Measurements from ENCODE around the gene TYW3.

Gene TYW3

GRCh38 chr1:74732960-74733603 lies at the start of gene TYW3, which contains the start of gene CRYZ (continued):
- TF ChIP-seq ZNF184 (tag by site-specific recombination; IDR thresholded peaks at IDR 0.05): no peak
- TF ChIP-seq ZEB2 (tag by site-specific recombination; IDR thresholded peaks at IDR 0.05): peak; percentile 68; the same call in 1 of the 2 replicates
- peak; percentile 65 for TF ChIP-seq IKZF3 (tag by site-specific recombination; IDR thresholded peaks at IDR 0.05)
- TF ChIP-seq REST (tag by site-specific recombination; IDR thresholded peaks at IDR 0.05): peak; percentile 16; the same call in 1 of the 2 replicates
- TF ChIP-seq ZNF114 (tag by site-specific recombination; IDR thresholded peaks at IDR 0.05): no peak
- no peak for TF ChIP-seq ZNF701 (tag by site-specific recombination; IDR thresholded peaks at IDR 0.05)
- peak; percentile 47 for TF ChIP-seq KLF10 (tag by site-specific recombination; IDR thresholded peaks at IDR 0.05)
- TF ChIP-seq, protein P1, sequence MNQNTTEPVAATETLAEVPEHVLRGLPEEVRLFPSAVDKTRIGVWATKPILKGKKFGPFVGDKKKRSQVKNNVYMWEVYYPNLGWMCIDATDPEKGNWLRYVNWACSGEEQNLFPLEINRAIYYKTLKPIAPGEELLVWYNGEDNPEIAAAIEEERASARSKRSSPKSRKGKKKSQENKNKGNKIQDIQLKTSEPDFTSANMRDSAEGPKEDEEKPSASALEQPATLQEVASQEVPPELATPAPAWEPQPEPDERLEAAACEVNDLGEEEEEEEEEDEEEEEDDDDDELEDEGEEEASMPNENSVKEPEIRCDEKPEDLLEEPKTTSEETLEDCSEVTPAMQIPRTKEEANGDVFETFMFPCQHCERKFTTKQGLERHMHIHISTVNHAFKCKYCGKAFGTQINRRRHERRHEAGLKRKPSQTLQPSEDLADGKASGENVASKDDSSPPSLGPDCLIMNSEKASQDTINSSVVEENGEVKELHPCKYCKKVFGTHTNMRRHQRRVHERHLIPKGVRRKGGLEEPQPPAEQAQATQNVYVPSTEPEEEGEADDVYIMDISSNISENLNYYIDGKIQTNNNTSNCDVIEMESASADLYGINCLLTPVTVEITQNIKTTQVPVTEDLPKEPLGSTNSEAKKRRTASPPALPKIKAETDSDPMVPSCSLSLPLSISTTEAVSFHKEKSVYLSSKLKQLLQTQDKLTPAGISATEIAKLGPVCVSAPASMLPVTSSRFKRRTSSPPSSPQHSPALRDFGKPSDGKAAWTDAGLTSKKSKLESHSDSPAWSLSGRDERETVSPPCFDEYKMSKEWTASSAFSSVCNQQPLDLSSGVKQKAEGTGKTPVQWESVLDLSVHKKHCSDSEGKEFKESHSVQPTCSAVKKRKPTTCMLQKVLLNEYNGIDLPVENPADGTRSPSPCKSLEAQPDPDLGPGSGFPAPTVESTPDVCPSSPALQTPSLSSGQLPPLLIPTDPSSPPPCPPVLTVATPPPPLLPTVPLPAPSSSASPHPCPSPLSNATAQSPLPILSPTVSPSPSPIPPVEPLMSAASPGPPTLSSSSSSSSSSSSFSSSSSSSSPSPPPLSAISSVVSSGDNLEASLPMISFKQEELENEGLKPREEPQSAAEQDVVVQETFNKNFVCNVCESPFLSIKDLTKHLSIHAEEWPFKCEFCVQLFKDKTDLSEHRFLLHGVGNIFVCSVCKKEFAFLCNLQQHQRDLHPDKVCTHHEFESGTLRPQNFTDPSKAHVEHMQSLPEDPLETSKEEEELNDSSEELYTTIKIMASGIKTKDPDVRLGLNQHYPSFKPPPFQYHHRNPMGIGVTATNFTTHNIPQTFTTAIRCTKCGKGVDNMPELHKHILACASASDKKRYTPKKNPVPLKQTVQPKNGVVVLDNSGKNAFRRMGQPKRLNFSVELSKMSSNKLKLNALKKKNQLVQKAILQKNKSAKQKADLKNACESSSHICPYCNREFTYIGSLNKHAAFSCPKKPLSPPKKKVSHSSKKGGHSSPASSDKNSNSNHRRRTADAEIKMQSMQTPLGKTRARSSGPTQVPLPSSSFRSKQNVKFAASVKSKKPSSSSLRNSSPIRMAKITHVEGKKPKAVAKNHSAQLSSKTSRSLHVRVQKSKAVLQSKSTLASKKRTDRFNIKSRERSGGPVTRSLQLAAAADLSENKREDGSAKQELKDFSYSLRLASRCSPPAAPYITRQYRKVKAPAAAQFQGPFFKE (tag by site-specific recombination; IDR thresholded peaks at IDR 0.05; ENCODE audit: borderline replicate concordance): no peak
- TF ChIP-seq ZNF266 (tag by site-specific recombination; IDR thresholded peaks at IDR 0.05; ENCODE audit: low read depth): no peak
- no peak for TF ChIP-seq HOXC10 (CRISPR knock-in tag; IDR thresholded peaks at IDR 0.05)
- TF ChIP-seq TCF7L2 (IDR thresholded peaks at IDR 0.05; ENCODE audit: borderline replicate concordance, low read depth, low read length): 0 out of 2 replicates have a peak, but pooled peaks have one; percentile 27
- peak; percentile 20; the same call in 1 of the 2 replicates for TF ChIP-seq KLF16 (tag by site-specific recombination; IDR thresholded peaks at IDR 0.05)
- TF ChIP-seq, protein P2, sequence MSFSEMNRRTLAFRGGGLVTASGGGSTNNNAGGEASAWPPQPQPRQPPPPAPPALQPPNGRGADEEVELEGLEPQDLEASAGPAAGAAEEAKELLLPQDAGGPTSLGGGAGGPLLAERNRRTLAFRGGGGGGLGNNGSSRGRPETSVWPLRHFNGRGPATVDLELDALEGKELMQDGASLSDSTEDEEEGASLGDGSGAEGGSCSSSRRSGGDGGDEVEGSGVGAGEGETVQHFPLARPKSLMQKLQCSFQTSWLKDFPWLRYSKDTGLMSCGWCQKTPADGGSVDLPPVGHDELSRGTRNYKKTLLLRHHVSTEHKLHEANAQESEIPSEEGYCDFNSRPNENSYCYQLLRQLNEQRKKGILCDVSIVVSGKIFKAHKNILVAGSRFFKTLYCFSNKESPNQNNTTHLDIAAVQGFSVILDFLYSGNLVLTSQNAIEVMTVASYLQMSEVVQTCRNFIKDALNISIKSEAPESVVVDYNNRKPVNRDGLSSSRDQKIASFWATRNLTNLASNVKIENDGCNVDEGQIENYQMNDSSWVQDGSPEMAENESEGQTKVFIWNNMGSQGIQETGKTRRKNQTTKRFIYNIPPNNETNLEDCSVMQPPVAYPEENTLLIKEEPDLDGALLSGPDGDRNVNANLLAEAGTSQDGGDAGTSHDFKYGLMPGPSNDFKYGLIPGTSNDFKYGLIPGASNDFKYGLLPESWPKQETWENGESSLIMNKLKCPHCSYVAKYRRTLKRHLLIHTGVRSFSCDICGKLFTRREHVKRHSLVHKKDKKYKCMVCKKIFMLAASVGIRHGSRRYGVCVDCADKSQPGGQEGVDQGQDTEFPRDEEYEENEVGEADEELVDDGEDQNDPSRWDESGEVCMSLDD (tag by site-specific recombination; IDR thresholded peaks at IDR 0.05): peak; percentile 15; the same call in 1 of the 2 replicates
- TF ChIP-seq ZBTB20 (tag by site-specific recombination; IDR thresholded peaks at IDR 0.05): peak; percentile 86
- peak; percentile 69 for TF ChIP-seq ZNF692 (tag by site-specific recombination; IDR thresholded peaks at IDR 0.05)
